Peyer's patch (tissue), 4 donors: ENCODE results near the gene TM4SF18. TPM values are rescaled to one million over a fixed set of nuclear protein-coding genes. Genes with fewer than 3 reads are reported as not detected.

Experiments used
- DNase-seq, 3 donors: peaks; one replicate each; pipeline ENCODE4 v3.0.0-alpha.2; 2017 to 2019
- H3K27ac ChIP-seq, 4 donors: fragments of 200-600 bp; sonication (generic); one replicate each; pipeline ENCODE4 v1.5.1; 2016 to 2019
- H3K27me3 ChIP-seq, 2 donors: fragments of 200-600 bp; sonication (generic); one replicate each; pipeline ENCODE4 v1.5.1; 2019
- H3K36me3 ChIP-seq, 3 donors: fragments of 200-600 bp; sonication (generic); one replicate each; pipeline ENCODE4 v1.5.1; 2016 to 2019
- H3K4me1 ChIP-seq, 4 donors: fragments of 200-600 bp; sonication (generic); one replicate each; pipeline ENCODE4 v1.5.1; 2016 to 2019
- H3K4me3 ChIP-seq, 4 donors: fragments of 200-600 bp; sonication (generic); 1 replicate in 3 of 4; 2 replicates in 1 of 4; pipeline ENCODE4 v1.5.1; 2016 to 2019; ENCODE audit warnings: mild to moderate bottlenecking in 1 of 4
- H3K9me3 ChIP-seq, 4 donors: fragments of 200-600 bp; sonication (generic); one replicate each; pipeline ENCODE4 v1.5.1; 2016 to 2019; ENCODE audit warnings: mild to moderate bottlenecking in 1 of 4
- CTCF ChIP-seq, 6 experiments: fragments of 450-650 bp in 4 of 6; fragments of 200-600 bp in 2 of 6; sonication (generic) in 1 of 6; IDR thresholded peaks; one replicate each; pipeline ENCODE4 v1.5.1; 2017 to 2019; ENCODE audit warnings: antibody characterized with exemption in 6 of 6, mild to moderate bottlenecking in 3 of 6, moderate library complexity in 1 of 6
- POLR2A ChIP-seq, 2 donors: fragments of 450-650 bp; IDR thresholded peaks; one replicate each; pipeline ENCODE4 v1.5.1; 2017; ENCODE audit warnings: antibody characterized with exemption in 2 of 2, mild to moderate bottlenecking in 2 of 2, moderate library complexity in 2 of 2
- total RNA-seq, 4 donors: library from RNA; depleted of rRNA; stranded (reverse); fragments of >200 nt; gene quantifications; one replicate each; pipeline ENCODE4 v1.1.0, GENCODE V29; 2016

Gene TM4SF18
- total RNA-seq, 4 donors from 2014 or later: 1.1 to 6.6 (median 3.3) TPM

- H3K9me3 ChIP-seq: no peaks in the 10 kb centered on the region
- no peak overlapping the region for H3K4me3 ChIP-seq
- peaks cover 0 to 5% (median 2%) of the 10 kb centered on the region in 4 donors for H3K4me1 ChIP-seq
- no peak for TF ChIP-seq POLR2A (IDR thresholded peaks at IDR 0.05)
- TF ChIP-seq CTCF (IDR thresholded peaks at IDR 0.05): no peak
- no peaks in the 10 kb centered on the region for H3K27me3 ChIP-seq
- DNase-seq: no peak
- no peaks in the 10 kb centered on the region for H3K36me3 ChIP-seq
- H3K27ac ChIP-seq: no peak overlapping the region
Measured at GRCh38 chr3:149336925-149337324, 3.5 kb upstream of the TM4SF18 start.

GRCh38 chr3:149332771-149333170 is 665 bp downstream of the TM4SF18 start:
- no peak for DNase-seq
- no peak for TF ChIP-seq CTCF (IDR thresholded peaks at IDR 0.05)
- no peak for TF ChIP-seq POLR2A (IDR thresholded peaks at IDR 0.05)
- H3K27me3 ChIP-seq: no peaks in the 10 kb centered on the region
- no peaks in the 10 kb centered on the region for H3K4me1 ChIP-seq
- peak overlapping the region in 1 of 4 donors; percentile 49 for H3K27ac ChIP-seq
- no peak overlapping the region for H3K4me3 ChIP-seq
- no peaks in the 10 kb centered on the region for H3K9me3 ChIP-seq
- no peaks in the 10 kb centered on the region for H3K36me3 ChIP-seq

- H3K9me3 ChIP-seq: no peaks in the 10 kb centered on the region
- DNase-seq: no peak
- H3K4me3 ChIP-seq: no peak overlapping the region
- no peaks in the 10 kb centered on the region for H3K27me3 ChIP-seq
- peak overlapping the region in 1 of 4 donors; percentile 49 for H3K27ac ChIP-seq
- TF ChIP-seq POLR2A (IDR thresholded peaks at IDR 0.05) (no peak), CTCF (IDR thresholded peaks at IDR 0.05) (no peak)
- no peaks in the 10 kb centered on the region for H3K4me1 ChIP-seq
- no peaks in the 10 kb centered on the region for H3K36me3 ChIP-seq
Measured at GRCh38 chr3:149332227-149332765, 1.1 kb downstream of the TM4SF18 start.

- H3K36me3 ChIP-seq: no peaks in the 10 kb centered on the region
- H3K9me3 ChIP-seq: no peaks in the 10 kb centered on the region
- H3K4me3 ChIP-seq: no peak overlapping the region
- TF ChIP-seq POLR2A (IDR thresholded peaks at IDR 0.05) (no peak), CTCF (IDR thresholded peaks at IDR 0.05) (no peak)
- DNase-seq: no peak
- H3K27ac ChIP-seq: no peak overlapping the region
- no peaks in the 10 kb centered on the region for H3K4me1 ChIP-seq
- no peaks in the 10 kb centered on the region for H3K27me3 ChIP-seq
Measured at GRCh38 chr3:149331396-149331795, 2.0 kb downstream of the TM4SF18 start.

GRCh38 chr3:149330609-149331331 is 2.7 kb downstream of the TM4SF18 start:
- DNase-seq: no peak
- Histone ChIP-seq H3K4me3 (no peak overlapping the region), H3K36me3 (no peaks in the 10 kb centered on the region), H3K27ac (no peak overlapping the region), H3K4me1 (no peaks in the 10 kb centered on the region), H3K27me3 (no peaks in the 10 kb centered on the region), H3K9me3 (no peaks in the 10 kb centered on the region)
- no peak for TF ChIP-seq CTCF (IDR thresholded peaks at IDR 0.05)
- no peak for TF ChIP-seq POLR2A (IDR thresholded peaks at IDR 0.05)
